SK-N-SH (cell line): ENCODE measurements around the gene MYO1E. TPM values are rescaled to one million over a fixed set of nuclear protein-coding genes. Genes with fewer than 3 reads are reported as not detected.

ENCODE experiments used
- CTCF ChIA-PET: fragments of 300-600, 350-600 bp; formaldehyde crosslinking; extraction: SDS; loops from one replicate; lab custom pipeline; 2021; lab: Yijun Ruan, JAX
- POLR2A ChIA-PET: fragments of 350-600 bp; sonication (Branson Sonifier 250); formaldehyde crosslinking; extraction: SDS; loops from one replicate; lab custom pipeline; 2020; ENCODE audit warnings: antibody characterized with exemption, inconsistent platforms; lab: Yijun Ruan, JAX
- DNase-seq: peaks from one replicate; pipeline ENCODE4 v3.0.0; 2012
- H2AFZ ChIP-seq: fragments of 200-600 bp; sonication (generic); 2 replicates; pipeline ENCODE4 v1.8.1; 2016; ENCODE audit warnings: antibody characterized with exemption, mild to moderate bottlenecking, low read depth
- H3F3A ChIP-seq: fragments of 200-600 bp; sonication (generic); replicated peaks from 2 replicates; pipeline ENCODE3; 2016; ENCODE audit warnings: antibody characterized with exemption, mild to moderate bottlenecking; ENCODE audit not compliant: insufficient read depth
- H3K27ac ChIP-seq, 2 experiments: fragments of 200-500 bp in 1 of 2; fragments of 200-600 bp in 1 of 2; sonication (Bioruptor generic) in 1 of 2; sonication (generic), shearing (Covaris generic) in 1 of 2; 2 replicates each; pipeline versions ENCODE4 v1.5.1 to v1.6.1; 2014 to 2016; ENCODE audit warnings: low read depth in 2 of 2, inconsistent platforms in 1 of 2, low read length in 1 of 2, mild to moderate bottlenecking in 1 of 2, mixed read lengths in 1 of 2
- H3K27me3 ChIP-seq: fragments of 200-600 bp; sonication (generic), shearing (Covaris generic); 2 replicates; pipeline ENCODE4 v1.6.1; 2016; ENCODE audit warnings: mixed run types; ENCODE audit not compliant: insufficient read depth
- H3K36me3 ChIP-seq, 2 experiments: fragments of 200-500 bp in 1 of 2; fragments of 200-600 bp in 1 of 2; sonication (Bioruptor generic) in 1 of 2; sonication (generic) in 1 of 2; replicated peaks in 1 of 2; 2 replicates each; pipeline versions ENCODE3 to v1.5.1; 2014 to 2016; ENCODE audit warnings: low read length in 1 of 2, mild to moderate bottlenecking in 1 of 2; ENCODE audit not compliant: insufficient read depth in 2 of 2, control insufficient read depth in 1 of 2
- H3K4me1 ChIP-seq, 2 experiments: fragments of 200-500 bp in 1 of 2; fragments of 200-600 bp in 1 of 2; sonication (Bioruptor generic) in 1 of 2; sonication (generic), shearing (Covaris generic) in 1 of 2; 2 replicates each; pipeline versions ENCODE4 v1.5.1 to v1.6.1; 2014 to 2016; ENCODE audit warnings: low read depth in 1 of 2, low read length in 1 of 2, mixed run types in 1 of 2; ENCODE audit not compliant: insufficient read depth in 2 of 2, control insufficient read depth in 1 of 2
- H3K4me2 ChIP-seq: fragments of 200-600 bp; sonication (generic), shearing (Covaris generic); 2 replicates; pipeline ENCODE4 v1.6.1; 2017; ENCODE audit warnings: mixed run types
- H3K4me3 ChIP-seq, 2 experiments: fragments of 200-500 bp in 1 of 2; fragments of 200-600 bp in 1 of 2; sonication (Bioruptor generic) in 1 of 2; sonication (generic), shearing (Covaris generic) in 1 of 2; 2 replicates each; pipeline versions ENCODE4 v1.5.1 to v1.8.1; 2014 to 2016; ENCODE audit warnings: low read depth in 2 of 2, inconsistent platforms in 1 of 2, low read length in 1 of 2, mild to moderate bottlenecking in 1 of 2, mixed read lengths in 1 of 2, moderate library complexity in 1 of 2
- H3K79me2 ChIP-seq: fragments of 200-600 bp; sonication (generic); 2 replicates; pipeline ENCODE4 v1.8.1; 2017; ENCODE audit warnings: mild to moderate bottlenecking; ENCODE audit not compliant: insufficient read depth
- H3K9ac ChIP-seq: fragments of 200-600 bp; sonication (generic); 2 replicates; pipeline ENCODE4 v1.6.1; 2017; ENCODE audit warnings: mixed run types
- H3K9me2 ChIP-seq: fragments of 200-600 bp; sonication (generic); 2 replicates; pipeline ENCODE4 v1.6.1; 2017; ENCODE audit warnings: mixed run types
- H3K9me3 ChIP-seq: fragments of 200-600 bp; sonication (generic); 2 replicates; pipeline ENCODE4 v1.6.1; 2017; ENCODE audit warnings: mixed run types, mild to moderate bottlenecking, moderate library complexity
- H4K20me1 ChIP-seq: fragments of 200-600 bp; sonication (generic); 2 replicates; pipeline ENCODE4 v1.6.1; 2017; ENCODE audit warnings: mild to moderate bottlenecking, mixed run types; ENCODE audit not compliant: insufficient read depth
- CHD2 ChIP-seq: fragments of 150-350 bp; IDR thresholded peaks from 2 replicates; pipeline ENCODE4 v1.6.1; 2018; ENCODE audit warnings: low read length; ENCODE audit not compliant: partially characterized antibody
- ELF1 ChIP-seq: IDR thresholded peaks from 2 replicates; pipeline ENCODE4 v1.4.0; 2012
- EP300 ChIP-seq, 2 experiments: IDR thresholded peaks; 2 replicates each; pipeline versions ENCODE4 v1.4.0 to v1.6.1; 2012; ENCODE audit warnings: borderline replicate concordance in 1 of 2, low read depth in 1 of 2, low read length in 1 of 2
- EZH2phosphoT487 ChIP-seq: fragments of 200-600 bp; sonication (generic); IDR thresholded peaks from 2 replicates; pipeline ENCODE4 v1.6.1; 2017; ENCODE audit warnings: low read depth, mixed run types, mild to moderate bottlenecking, antibody characterized with exemption, moderate library complexity, borderline replicate concordance
- FOXJ3 ChIP-seq: sonication (generic); formaldehyde crosslinking; IDR thresholded peaks from 2 replicates; pipeline ENCODE4 v1.5.1; 2020; ENCODE audit warnings: mild to moderate bottlenecking, missing genetic modification reagents
- FOXM1 ChIP-seq: IDR thresholded peaks from 2 replicates; pipeline ENCODE4 v1.4.0; 2012; ENCODE audit warnings: low read depth, mild to moderate bottlenecking
- GABPA ChIP-seq: IDR thresholded peaks from 2 replicates; pipeline ENCODE4 v1.4.0; 2012; ENCODE audit warnings: low read depth, mild to moderate bottlenecking
- NFIC ChIP-seq: IDR thresholded peaks from 2 replicates; pipeline ENCODE4 v1.4.0; 2012; ENCODE audit warnings: borderline replicate concordance
- RAD21 ChIP-seq: IDR thresholded peaks from 2 replicates; pipeline ENCODE4 v1.6.1; 2012; ENCODE audit warnings: mild to moderate bottlenecking, low read length
- RCOR1 ChIP-seq: fragments of 150-350 bp; IDR thresholded peaks from 2 replicates; pipeline ENCODE4 v1.6.1; 2017; ENCODE audit warnings: antibody characterized with exemption, low read length
- RFX5 ChIP-seq: IDR thresholded peaks from 2 replicates; pipeline ENCODE4 v1.6.1; 2012; ENCODE audit warnings: mild to moderate bottlenecking, improper control_type of control experiment, low read length
- TCF12 ChIP-seq: IDR thresholded peaks from 2 replicates; pipeline ENCODE4 v1.4.0; 2012
- TEAD4 ChIP-seq: IDR thresholded peaks from 2 replicates; pipeline ENCODE4 v1.4.0; 2012; ENCODE audit warnings: mild to moderate bottlenecking, borderline replicate concordance; ENCODE audit not compliant: insufficient read depth
- YY1 ChIP-seq: IDR thresholded peaks from 2 replicates; pipeline ENCODE4 v1.4.0; 2012; ENCODE audit warnings: low read depth, mild to moderate bottlenecking
- WGBS: methylation state at CpG from one replicate; pipeline ENCODE4 v1.1.6; 2017; ENCODE audit warnings: low lambda C conversion rate; 5-methylcytosine and 5-hydroxymethylcytosine counted together
- polyA plus RNA-seq, 3 experiments: library from polyadenylated mRNA; depleted of rRNA; stranded (reverse); fragments of >200 nt; gene quantifications; 2 replicates each; pipeline ENCODE4 v1.2.3, GENCODE V29; 2012
- TF ChIP-seq, protein P1 (sequence below): IDR thresholded peaks from 2 replicates; pipeline ENCODE4 v1.4.0; 2012; ENCODE audit warnings: low read depth, borderline replicate concordance
- TF ChIP-seq, protein P2 (sequence below): fragments of 150-350 bp; IDR thresholded peaks from 2 replicates; pipeline ENCODE4 v1.6.1; 2017; ENCODE audit warnings: antibody characterized with exemption, low read length, low read depth, borderline replicate concordance

The MYO1E gene
- polyA plus RNA-seq, 1 of the 3 experiments (the other 2 are of a cell fraction), result 9.7 TPM

DNA sequence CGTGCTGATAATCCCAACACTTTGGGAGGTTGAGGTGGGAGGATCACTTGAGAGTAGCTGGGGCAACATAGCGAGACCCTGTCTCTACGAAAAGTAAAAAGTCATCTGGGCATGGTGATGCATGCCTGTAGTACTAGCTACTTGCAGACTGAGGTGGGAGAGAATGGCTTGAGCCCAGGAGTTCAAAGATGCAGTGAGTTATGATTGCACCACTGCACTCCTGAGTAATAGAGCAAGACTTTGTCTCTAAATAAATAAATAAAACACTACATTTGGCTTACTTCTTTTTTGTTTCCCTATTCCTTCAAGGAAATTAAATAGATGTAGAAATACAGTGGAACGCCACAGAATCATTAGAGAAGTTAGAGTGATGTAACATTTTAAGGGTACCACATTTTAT lies 186.2 kb downstream of the MYO1E start:
- ChIA-PET CTCF (interaction anchor here (0.8 to 1.2 kb wide), 4 partner anchors 9 to 346 kb away, joined by 3 read pairs; no protein-coding TSS in a partner anchor), POLR2A (no interaction called here)
- no peaks in the 10 kb centered on the region for H3K27me3 ChIP-seq
- H2AFZ ChIP-seq, result no peak overlapping the region
- WGBS, result 94% methylated on average over 4 of the region's 4 CpGs
- H4K20me1 ChIP-seq, result peaks cover under 1% of the 10 kb centered on the region; the same call in 1 of the 2 replicates
- H3K79me2 ChIP-seq, result no peaks in the 10 kb centered on the region
- H3K4me1 ChIP-seq, result no peaks in the 10 kb centered on the region
- H3K9me3 ChIP-seq, result no peaks in the 10 kb centered on the region
- H3K9ac ChIP-seq, result no peak overlapping the region
- H3K9me2 ChIP-seq, result no peaks in the 10 kb centered on the region
- H3K27ac ChIP-seq, result no peak overlapping the region
- no peak overlapping the region for H3K4me2 ChIP-seq
- H3K36me3 ChIP-seq, result peaks cover 0 to 50% of the 10 kb centered on the region in 2 experiments
- no peak for DNase-seq
- TF ChIP-seq GABPA, result no peak
- TF ChIP-seq NFIC, result no peak
- TF ChIP-seq RAD21, result no peak
- TF ChIP-seq, protein P1, sequence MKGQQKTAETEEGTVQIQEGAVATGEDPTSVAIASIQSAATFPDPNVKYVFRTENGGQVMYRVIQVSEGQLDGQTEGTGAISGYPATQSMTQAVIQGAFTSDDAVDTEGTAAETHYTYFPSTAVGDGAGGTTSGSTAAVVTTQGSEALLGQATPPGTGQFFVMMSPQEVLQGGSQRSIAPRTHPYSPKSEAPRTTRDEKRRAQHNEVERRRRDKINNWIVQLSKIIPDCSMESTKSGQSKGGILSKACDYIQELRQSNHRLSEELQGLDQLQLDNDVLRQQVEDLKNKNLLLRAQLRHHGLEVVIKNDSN, result no peak
- TF ChIP-seq TEAD4, result no peak
- no peak for TF ChIP-seq EP300 (IDR thresholded peaks at IDR 0.05; ENCODE audit: borderline replicate concordance in 1 of 2, low read depth in 1 of 2, low read length in 1 of 2)
- TF ChIP-seq RFX5, result no peak
- no peak for TF ChIP-seq TCF12
- TF ChIP-seq EZH2phosphoT487, result no peak
- TF ChIP-seq ELF1, result no peak
- no peak for TF ChIP-seq YY1
- TF ChIP-seq CHD2, result no peak
- TF ChIP-seq RCOR1, result no peak
- H3F3A ChIP-seq, result peaks cover 9% of the 10 kb centered on the region
- H3K4me3 ChIP-seq, result no peak overlapping the region

DNA sequence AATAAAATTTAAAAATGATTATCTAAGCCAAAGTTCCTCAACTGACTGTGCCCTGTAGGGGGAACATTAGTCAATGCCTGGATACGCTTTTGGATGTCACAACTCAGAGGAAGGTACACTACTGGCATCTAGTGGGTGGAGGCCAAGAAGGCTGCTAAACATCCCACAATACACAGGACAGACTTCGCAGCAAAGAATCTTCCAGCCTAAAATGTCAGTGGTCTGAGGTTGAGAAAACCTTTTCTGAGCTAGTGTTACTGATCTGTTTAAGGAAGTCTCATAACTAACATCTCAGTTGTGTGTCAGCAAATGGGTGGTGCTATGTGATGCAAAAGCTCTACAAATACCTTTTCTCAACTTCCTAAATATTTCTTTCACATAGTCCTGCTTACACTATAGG lies 186.9 kb downstream of the MYO1E start:
- Histone ChIP-seq H3K9me2 (no peaks in the 10 kb centered on the region), H3K4me1 (no peaks in the 10 kb centered on the region), H3K27ac (no peak overlapping the region), H4K20me1 (no peaks in the 10 kb centered on the region), H3K4me3 (no peak overlapping the region), H3K4me2 (no peak overlapping the region), H3K9ac (no peak overlapping the region), H3F3A (peaks cover 1% of the 10 kb centered on the region), H3K9me3 (no peaks in the 10 kb centered on the region), H3K79me2 (no peaks in the 10 kb centered on the region), H3K36me3 (peaks cover 0 to 49% of the 10 kb centered on the region in 2 experiments), H2AFZ (no peak overlapping the region), H3K27me3 (no peaks in the 10 kb centered on the region)
- CTCF ChIA-PET, result interaction anchor here (0.8 to 1.8 kb wide), 4 partner anchors 9 to 347 kb away, joined by 3 to 6 read pairs (median 3); no protein-coding TSS in a partner anchor
- POLR2A ChIA-PET, result no interaction called here
- TF ChIP-seq RAD21 (peak; percentile 10; the same call in 1 of the 2 replicates), FOXM1 (no peak), EZH2phosphoT487 (no peak), FOXJ3 (CRISPR knock-in tag) (no peak)
- TF ChIP-seq, protein P2, sequence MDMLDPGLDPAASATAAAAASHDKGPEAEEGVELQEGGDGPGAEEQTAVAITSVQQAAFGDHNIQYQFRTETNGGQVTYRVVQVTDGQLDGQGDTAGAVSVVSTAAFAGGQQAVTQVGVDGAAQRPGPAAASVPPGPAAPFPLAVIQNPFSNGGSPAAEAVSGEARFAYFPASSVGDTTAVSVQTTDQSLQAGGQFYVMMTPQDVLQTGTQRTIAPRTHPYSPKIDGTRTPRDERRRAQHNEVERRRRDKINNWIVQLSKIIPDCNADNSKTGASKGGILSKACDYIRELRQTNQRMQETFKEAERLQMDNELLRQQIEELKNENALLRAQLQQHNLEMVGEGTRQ, result no peak
- no peak for DNase-seq
- 70% methylated on average over 2 of the region's 2 CpGs for WGBS
